H1 (cell line): ENCODE results near the gene RITA1. TPM values are rescaled to one million over a fixed set of nuclear protein-coding genes. Genes with fewer than 3 reads are reported as not detected.

ENCODE experiments used
- FOSL1 ChIP-seq: IDR thresholded peaks from 2 replicates; pipeline ENCODE4 v1.6.1; 2011; ENCODE audit warnings: mild to moderate bottlenecking, low read depth, low read length, moderate library complexity; ENCODE audit not compliant: insufficient read depth
- polyA plus RNA-seq, 7 experiments: library from polyadenylated mRNA; depleted of rRNA in 3 of 7; stranded (reverse) in 5 of 7; unstranded in 2 of 7; fragments of >200 nt in 5 of 7; fragments of 200-250 nt in 2 of 7; gene quantifications; 1 replicate in 5 of 7; 2 replicates in 1 of 7; 4 replicates in 1 of 7; pipeline versions ENCODE4 v1.2.1 to v1.2.3, GENCODE V29; 2011 to 2013; ENCODE audit warnings: missing spikeins in 2 of 7, mixed read lengths in 2 of 7
- total RNA-seq: library from RNA; stranded (reverse); fragmentation: NEBNext Ultra II Directional; extraction: Animal tissue kit (Norgen Biotek cat#: 25700); gene quantifications from 2 replicates; pipeline ENCODE4 v1.2.1, GENCODE V29; 2021
- TF ChIP-seq, protein P1 (sequence below): fragments of 300-600 bp; sonication (generic); IDR thresholded peaks from 2 replicates; pipeline ENCODE4 v1.7.1; 2012; ENCODE audit warnings: low read length, moderate library complexity, mild to moderate bottlenecking, inconsistent platforms; ENCODE audit not compliant: insufficient replicate concordance

RITA1 gene
- total and polyA plus RNA-seq, 2 of the 8 experiments (the other 6 are each of a cell fraction or from before 2014, with no cell fraction given), result 24.1 to 25.8 TPM

DNA sequence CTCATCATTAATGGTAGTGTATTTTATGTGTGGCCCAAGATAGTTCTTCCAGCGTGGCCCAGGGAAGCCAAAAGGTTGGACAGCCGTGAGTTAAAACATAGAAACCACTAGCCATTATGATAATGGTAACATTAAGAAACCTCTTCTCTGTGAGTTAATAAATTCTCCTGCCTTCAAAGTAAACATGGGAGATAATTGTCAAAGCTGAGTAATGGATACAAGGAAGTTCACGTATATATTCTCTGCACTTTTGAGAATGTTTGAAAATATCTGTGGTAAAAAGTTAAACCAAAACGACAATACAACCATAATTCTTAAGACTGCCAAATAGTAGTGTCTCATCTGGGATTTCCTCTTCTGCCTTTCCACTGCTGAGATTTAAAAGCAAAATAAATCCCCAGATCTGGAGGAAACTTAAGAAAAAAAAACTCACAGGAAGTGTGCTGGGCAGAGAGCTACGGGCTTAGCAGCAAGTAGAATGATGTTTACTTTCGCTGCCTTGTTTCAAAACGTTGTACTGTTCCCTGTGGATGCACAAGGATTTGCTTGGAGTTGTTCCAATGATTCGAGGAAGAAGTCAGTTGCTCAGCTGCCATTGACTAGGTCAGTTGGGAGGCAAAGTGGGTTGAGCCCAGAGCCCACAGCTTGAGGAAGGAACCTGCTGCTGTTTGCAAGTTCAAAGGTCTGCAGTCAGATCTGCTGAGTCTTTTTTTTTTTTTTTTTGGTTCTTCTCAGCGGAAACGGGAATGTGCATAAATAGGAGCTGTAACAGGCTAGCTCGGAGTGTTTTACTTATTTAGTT lies 37.4 kb downstream of the RITA1 start (continued):
- TF ChIP-seq FOSL1, result no peak
- TF ChIP-seq, protein P1, sequence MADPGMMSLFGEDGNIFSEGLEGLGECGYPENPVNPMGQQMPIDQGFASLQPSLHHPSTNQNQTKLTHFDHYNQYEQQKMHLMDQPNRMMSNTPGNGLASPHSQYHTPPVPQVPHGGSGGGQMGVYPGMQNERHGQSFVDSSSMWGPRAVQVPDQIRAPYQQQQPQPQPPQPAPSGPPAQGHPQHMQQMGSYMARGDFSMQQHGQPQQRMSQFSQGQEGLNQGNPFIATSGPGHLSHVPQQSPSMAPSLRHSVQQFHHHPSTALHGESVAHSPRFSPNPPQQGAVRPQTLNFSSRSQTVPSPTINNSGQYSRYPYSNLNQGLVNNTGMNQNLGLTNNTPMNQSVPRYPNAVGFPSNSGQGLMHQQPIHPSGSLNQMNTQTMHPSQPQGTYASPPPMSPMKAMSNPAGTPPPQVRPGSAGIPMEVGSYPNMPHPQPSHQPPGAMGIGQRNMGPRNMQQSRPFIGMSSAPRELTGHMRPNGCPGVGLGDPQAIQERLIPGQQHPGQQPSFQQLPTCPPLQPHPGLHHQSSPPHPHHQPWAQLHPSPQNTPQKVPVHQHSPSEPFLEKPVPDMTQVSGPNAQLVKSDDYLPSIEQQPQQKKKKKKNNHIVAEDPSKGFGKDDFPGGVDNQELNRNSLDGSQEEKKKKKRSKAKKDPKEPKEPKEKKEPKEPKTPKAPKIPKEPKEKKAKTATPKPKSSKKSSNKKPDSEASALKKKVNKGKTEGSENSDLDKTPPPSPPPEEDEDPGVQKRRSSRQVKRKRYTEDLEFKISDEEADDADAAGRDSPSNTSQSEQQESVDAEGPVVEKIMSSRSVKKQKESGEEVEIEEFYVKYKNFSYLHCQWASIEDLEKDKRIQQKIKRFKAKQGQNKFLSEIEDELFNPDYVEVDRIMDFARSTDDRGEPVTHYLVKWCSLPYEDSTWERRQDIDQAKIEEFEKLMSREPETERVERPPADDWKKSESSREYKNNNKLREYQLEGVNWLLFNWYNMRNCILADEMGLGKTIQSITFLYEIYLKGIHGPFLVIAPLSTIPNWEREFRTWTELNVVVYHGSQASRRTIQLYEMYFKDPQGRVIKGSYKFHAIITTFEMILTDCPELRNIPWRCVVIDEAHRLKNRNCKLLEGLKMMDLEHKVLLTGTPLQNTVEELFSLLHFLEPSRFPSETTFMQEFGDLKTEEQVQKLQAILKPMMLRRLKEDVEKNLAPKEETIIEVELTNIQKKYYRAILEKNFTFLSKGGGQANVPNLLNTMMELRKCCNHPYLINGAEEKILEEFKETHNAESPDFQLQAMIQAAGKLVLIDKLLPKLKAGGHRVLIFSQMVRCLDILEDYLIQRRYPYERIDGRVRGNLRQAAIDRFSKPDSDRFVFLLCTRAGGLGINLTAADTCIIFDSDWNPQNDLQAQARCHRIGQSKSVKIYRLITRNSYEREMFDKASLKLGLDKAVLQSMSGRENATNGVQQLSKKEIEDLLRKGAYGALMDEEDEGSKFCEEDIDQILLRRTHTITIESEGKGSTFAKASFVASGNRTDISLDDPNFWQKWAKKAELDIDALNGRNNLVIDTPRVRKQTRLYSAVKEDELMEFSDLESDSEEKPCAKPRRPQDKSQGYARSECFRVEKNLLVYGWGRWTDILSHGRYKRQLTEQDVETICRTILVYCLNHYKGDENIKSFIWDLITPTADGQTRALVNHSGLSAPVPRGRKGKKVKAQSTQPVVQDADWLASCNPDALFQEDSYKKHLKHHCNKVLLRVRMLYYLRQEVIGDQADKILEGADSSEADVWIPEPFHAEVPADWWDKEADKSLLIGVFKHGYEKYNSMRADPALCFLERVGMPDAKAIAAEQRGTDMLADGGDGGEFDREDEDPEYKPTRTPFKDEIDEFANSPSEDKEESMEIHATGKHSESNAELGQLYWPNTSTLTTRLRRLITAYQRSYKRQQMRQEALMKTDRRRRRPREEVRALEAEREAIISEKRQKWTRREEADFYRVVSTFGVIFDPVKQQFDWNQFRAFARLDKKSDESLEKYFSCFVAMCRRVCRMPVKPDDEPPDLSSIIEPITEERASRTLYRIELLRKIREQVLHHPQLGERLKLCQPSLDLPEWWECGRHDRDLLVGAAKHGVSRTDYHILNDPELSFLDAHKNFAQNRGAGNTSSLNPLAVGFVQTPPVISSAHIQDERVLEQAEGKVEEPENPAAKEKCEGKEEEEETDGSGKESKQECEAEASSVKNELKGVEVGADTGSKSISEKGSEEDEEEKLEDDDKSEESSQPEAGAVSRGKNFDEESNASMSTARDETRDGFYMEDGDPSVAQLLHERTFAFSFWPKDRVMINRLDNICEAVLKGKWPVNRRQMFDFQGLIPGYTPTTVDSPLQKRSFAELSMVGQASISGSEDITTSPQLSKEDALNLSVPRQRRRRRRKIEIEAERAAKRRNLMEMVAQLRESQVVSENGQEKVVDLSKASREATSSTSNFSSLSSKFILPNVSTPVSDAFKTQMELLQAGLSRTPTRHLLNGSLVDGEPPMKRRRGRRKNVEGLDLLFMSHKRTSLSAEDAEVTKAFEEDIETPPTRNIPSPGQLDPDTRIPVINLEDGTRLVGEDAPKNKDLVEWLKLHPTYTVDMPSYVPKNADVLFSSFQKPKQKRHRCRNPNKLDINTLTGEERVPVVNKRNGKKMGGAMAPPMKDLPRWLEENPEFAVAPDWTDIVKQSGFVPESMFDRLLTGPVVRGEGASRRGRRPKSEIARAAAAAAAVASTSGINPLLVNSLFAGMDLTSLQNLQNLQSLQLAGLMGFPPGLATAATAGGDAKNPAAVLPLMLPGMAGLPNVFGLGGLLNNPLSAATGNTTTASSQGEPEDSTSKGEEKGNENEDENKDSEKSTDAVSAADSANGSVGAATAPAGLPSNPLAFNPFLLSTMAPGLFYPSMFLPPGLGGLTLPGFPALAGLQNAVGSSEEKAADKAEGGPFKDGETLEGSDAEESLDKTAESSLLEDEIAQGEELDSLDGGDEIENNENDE, result no peak
